H1 (cell line): Measurements from ENCODE around the gene AP2A1. TPM values are rescaled to one million over a fixed set of nuclear protein-coding genes. Genes with fewer than 3 reads are reported as not detected.

Source experiments
- CTCF ChIA-PET: fragments of 300-600 bp; sonication (Branson Sonifier 250); formaldehyde crosslinking; loops from one replicate; lab custom pipeline; 2021; ENCODE audit not compliant: partially characterized antibody; lab: Charles Lee
- POLR2A ChIA-PET: fragments of 300-600 bp; sonication (Branson Sonifier 250); formaldehyde crosslinking; loops from one replicate; lab custom pipeline; 2021; ENCODE audit warnings: inconsistent platforms; ENCODE audit not compliant: partially characterized antibody; lab: Charles Lee
- DNase-seq, 2 experiments: peaks; one replicate each; pipeline versions ENCODE4 v3.0.0 to v3.0.0-alpha.2; 2010 to 2022; ENCODE audit warnings: low spot score in 2 of 2, low read depth in 1 of 2, mixed read lengths in 1 of 2
- FAIRE-seq: peaks from 2 replicates; lab custom pipeline; 2011; peaks lifted over from hg19 to GRCh38; lab: Jason Lieb, UNC
- H2AFZ ChIP-seq: 2 replicates; pipeline ENCODE4 v1.8.1; 2012; ENCODE audit warnings: low read length, inconsistent platforms
- H2AK5ac ChIP-seq: 2 replicates; pipeline ENCODE4 v1.6.1; 2013; ENCODE audit warnings: low read depth, low read length
- H2BK120ac ChIP-seq: replicated peaks from 2 replicates; pipeline ENCODE3; 2013; ENCODE audit warnings: low read depth, low read length, inconsistent platforms
- H2BK12ac ChIP-seq: 2 replicates; pipeline ENCODE4 v1.6.1; 2013; ENCODE audit warnings: low read depth, low read length
- H2BK15ac ChIP-seq: 2 replicates; pipeline ENCODE4 v1.6.1; 2013; ENCODE audit warnings: low read length
- H2BK20ac ChIP-seq: 2 replicates; pipeline ENCODE4 v1.6.1; 2013; ENCODE audit warnings: low read length
- H2BK5ac ChIP-seq: 2 replicates; pipeline ENCODE4 v1.6.1; 2013; ENCODE audit warnings: low read depth, low read length
- H3K14ac ChIP-seq: 2 replicates; pipeline ENCODE4 v1.6.1; 2013; ENCODE audit warnings: inconsistent platforms; ENCODE audit not compliant: insufficient read length
- H3K18ac ChIP-seq: 2 replicates; pipeline ENCODE4 v1.6.1; 2013; ENCODE audit warnings: low read length; ENCODE audit errors: extremely low read depth
- H3K23ac ChIP-seq: 2 replicates; pipeline ENCODE4 v1.6.1; 2013; ENCODE audit warnings: inconsistent platforms; ENCODE audit not compliant: insufficient read length
- H3K23me2 ChIP-seq: 2 replicates; pipeline ENCODE4 v1.6.1; 2013; ENCODE audit warnings: low read depth, low read length
- H3K27ac ChIP-seq: 2 replicates; pipeline ENCODE4 v1.6.1; 2011; ENCODE audit warnings: low read depth, low read length, inconsistent platforms
- H3K27me3 ChIP-seq, 4 experiments: replicated peaks in 1 of 4; 1 replicate in 1 of 4; 2 replicates in 3 of 4; pipeline versions ENCODE4 v1.6.1 to v1.8.1; 2011 to 2013; ENCODE audit warnings: low read length in 3 of 4, mild to moderate bottlenecking in 3 of 4, inconsistent platforms in 2 of 4, mixed read lengths in 2 of 4, moderate library complexity in 1 of 4; ENCODE audit not compliant: control insufficient read depth in 3 of 4, insufficient read depth in 3 of 4; ENCODE audit errors: extremely low read depth in 1 of 4
- H3K36me3 ChIP-seq, 4 experiments: 2 replicates each; pipeline versions ENCODE4 v1.6.1 to v1.8.1; 2011 to 2013; ENCODE audit warnings: mild to moderate bottlenecking in 4 of 4, low read length in 3 of 4, moderate library complexity in 2 of 4, control low read depth in 1 of 4, inconsistent platforms in 1 of 4; ENCODE audit not compliant: insufficient read depth in 4 of 4, control insufficient read depth in 2 of 4
- H3K4ac ChIP-seq: replicated peaks from 2 replicates; pipeline ENCODE3; 2013; ENCODE audit warnings: low read length, low read depth, mixed read lengths, inconsistent platforms; ENCODE audit not compliant: insufficient read length
- H3K4me1 ChIP-seq, 4 experiments: replicated peaks in 1 of 4; 1 replicate in 1 of 4; 2 replicates in 3 of 4; pipeline versions ENCODE4 v1.6.1 to v1.8.1; 2011 to 2013; ENCODE audit warnings: low read length in 3 of 4, inconsistent platforms in 2 of 4, mixed read lengths in 1 of 4; ENCODE audit not compliant: insufficient read depth in 4 of 4, control insufficient read depth in 3 of 4
- H3K4me2 ChIP-seq, 2 experiments: 2 replicates each; pipeline versions ENCODE4 v1.6.1 to v1.8.1; 2011 to 2013; ENCODE audit warnings: low read depth in 2 of 2, low read length in 2 of 2, control low read depth in 1 of 2, inconsistent platforms in 1 of 2, mild to moderate bottlenecking in 1 of 2; ENCODE audit not compliant: insufficient read depth in 1 of 2
- H3K4me3 ChIP-seq, 4 experiments: fragments of 200-600, 300-600 bp in 1 of 4; sonication (generic), shearing (Covaris generic), sonication (Bioruptor Twin) in 1 of 4; 2 replicates each; pipeline versions ENCODE4 v1.5.1 to v1.8.1; 2011 to 2016; ENCODE audit warnings: low read length in 4 of 4, low read depth in 3 of 4, control low read depth in 2 of 4, inconsistent platforms in 2 of 4, mild to moderate bottlenecking in 2 of 4, mixed read lengths in 1 of 4, moderate library complexity in 1 of 4; ENCODE audit not compliant: insufficient read depth in 2 of 4; ENCODE audit errors: extremely low read depth in 1 of 4
- H3K56ac ChIP-seq: replicated peaks from 2 replicates; pipeline ENCODE3; 2013; ENCODE audit warnings: low read depth, mild to moderate bottlenecking, mixed read lengths, low read length, inconsistent platforms; ENCODE audit not compliant: insufficient read length
- H3K79me1 ChIP-seq: 2 replicates; pipeline ENCODE4 v1.6.1; 2013; ENCODE audit warnings: low read depth, low read length, control low read depth
- H3K79me2 ChIP-seq, 2 experiments: 2 replicates each; pipeline versions ENCODE4 v1.6.1 to v1.8.1; 2012 to 2013; ENCODE audit warnings: low read length in 2 of 2, mild to moderate bottlenecking in 2 of 2, inconsistent platforms in 1 of 2; ENCODE audit not compliant: insufficient read depth in 2 of 2, control insufficient read depth in 1 of 2
- H3K9ac ChIP-seq, 4 experiments: replicated peaks in 1 of 4; 1 replicate in 1 of 4; 2 replicates in 3 of 4; pipeline versions ENCODE4 v1.6.1 to v1.8.1; 2011 to 2013; ENCODE audit warnings: low read depth in 3 of 4, low read length in 3 of 4, control low read depth in 2 of 4, mild to moderate bottlenecking in 2 of 4, moderate library complexity in 2 of 4, inconsistent platforms in 1 of 4; ENCODE audit errors: extremely low read depth in 1 of 4
- H3K9me3 ChIP-seq, 2 experiments: 2 replicates each; pipeline versions ENCODE4 v1.6.1 to v1.8.1; 2012 to 2013; ENCODE audit warnings: mild to moderate bottlenecking in 2 of 2, moderate library complexity in 2 of 2, control low read depth in 1 of 2, inconsistent platforms in 1 of 2, low read depth in 1 of 2, low read length in 1 of 2, mixed read lengths in 1 of 2; ENCODE audit not compliant: insufficient read depth in 2 of 2
- H4K20me1 ChIP-seq, 2 experiments: replicated peaks in 1 of 2; 2 replicates each; pipeline versions ENCODE3 to v1.8.1; 2011 to 2013; ENCODE audit warnings: inconsistent platforms in 2 of 2, low read length in 2 of 2, mild to moderate bottlenecking in 1 of 2; ENCODE audit not compliant: insufficient read depth in 2 of 2, control insufficient read depth in 1 of 2
- H4K5ac ChIP-seq: 2 replicates; pipeline ENCODE4 v1.6.1; 2013; ENCODE audit warnings: low read length, low read depth, mixed read lengths, inconsistent platforms; ENCODE audit not compliant: insufficient read length
- H4K8ac ChIP-seq: 2 replicates; pipeline ENCODE4 v1.8.0; 2013; ENCODE audit warnings: mild to moderate bottlenecking, moderate library complexity, low read length, inconsistent platforms; ENCODE audit not compliant: insufficient read depth; ENCODE audit errors: extremely low read depth
- H4K91ac ChIP-seq: replicated peaks from 2 replicates; pipeline ENCODE3; 2013; ENCODE audit warnings: low read length, mixed read lengths, inconsistent platforms; ENCODE audit not compliant: insufficient read length
- CBX5 ChIP-seq: fragments of 300-800, 300-1000 bp; sonication (generic); IDR thresholded peaks from 2 replicates; pipeline ENCODE4 v1.7.1; 2016; ENCODE audit warnings: antibody characterized with exemption, low read length, low read depth
- CEBPB ChIP-seq: IDR thresholded peaks from 2 replicates; pipeline ENCODE4 v1.6.1; 2012; ENCODE audit warnings: low read depth, low read length
- CHD1 ChIP-seq: IDR thresholded peaks from 2 replicates; pipeline ENCODE4 v1.6.1; 2012; ENCODE audit warnings: low read depth, low read length, improper control_type of control experiment
- JUN ChIP-seq: IDR thresholded peaks from 2 replicates; pipeline ENCODE4 v1.6.1; 2011; ENCODE audit warnings: low read depth, mild to moderate bottlenecking, improper control_type of control experiment, low read length
- TEAD4 ChIP-seq: IDR thresholded peaks from 2 replicates; pipeline ENCODE4 v1.6.1; 2012; ENCODE audit warnings: low read depth, low read length, inconsistent platforms, mixed read lengths
- WGBS, 2 experiments: shearing (Covaris generic) in 1 of 2; methylation state at CpG; one replicate each; pipeline versions ENCODE4 v1.1.6 to v1.1.7; 2013 to 2015; ENCODE audit warnings: low lambda C conversion rate in 2 of 2, mixed read lengths in 2 of 2, inconsistent platforms in 1 of 2, low coverage in 1 of 2, missing lambda C conversion rate in 1 of 2; ENCODE audit not compliant: insufficient replicate concordance in 2 of 2, insufficient coverage in 1 of 2, insufficient read length in 1 of 2; ENCODE audit errors: extremely low coverage in 1 of 2, missing lambda C conversion rate in 1 of 2; 5-methylcytosine and 5-hydroxymethylcytosine counted together
- polyA plus RNA-seq, 7 experiments: library from polyadenylated mRNA; depleted of rRNA in 3 of 7; stranded (reverse) in 5 of 7; unstranded in 2 of 7; fragments of >200 nt in 5 of 7; fragments of 200-250 nt in 2 of 7; gene quantifications; 1 replicate in 5 of 7; 2 replicates in 1 of 7; 4 replicates in 1 of 7; pipeline versions ENCODE4 v1.2.1 to v1.2.3, GENCODE V29; 2011 to 2013; ENCODE audit warnings: missing spikeins in 2 of 7, mixed read lengths in 2 of 7
- total RNA-seq: library from RNA; stranded (reverse); fragmentation: NEBNext Ultra II Directional; extraction: Animal tissue kit (Norgen Biotek cat#: 25700); gene quantifications from 2 replicates; pipeline ENCODE4 v1.2.1, GENCODE V29; 2021

The AP2A1 gene
- total and polyA plus RNA-seq, 2 of the 8 experiments (the other 6 are each of a cell fraction or from before 2014, with no cell fraction given): 105 to 106 TPM

GRCh38 chr19:49755956-49756355, 10.8 kb upstream of the AP2A1 start:
- Histone ChIP-seq H3K36me3 (no peaks in the 10 kb centered on the region), H3K4me2 (no peak overlapping the region), H3K4me3 (no peak overlapping the region), H2AFZ (no peak overlapping the region), H3K27me3 (no peaks in the 10 kb centered on the region), H3K23me2 (no peaks in the 10 kb centered on the region), H3K56ac (no peak overlapping the region), H3K4ac (no peak overlapping the region), H3K79me2 (no peaks in the 10 kb centered on the region), H4K20me1 (no peaks in the 10 kb centered on the region), H3K9me3 (peaks cover 0 to 7% of the 10 kb centered on the region in 2 experiments; a peak in 2 of 4 replicates), H3K79me1 (no peaks in the 10 kb centered on the region), H4K91ac (no peak overlapping the region), H2BK120ac (no peak overlapping the region), H2BK5ac (no peak overlapping the region), H3K14ac (no peak overlapping the region), H3K4me1 (peaks cover 0 to 6% (median 2%) of the 10 kb centered on the region in 4 experiments; a peak in 3 of 7 replicates), H4K5ac (no peak overlapping the region), H4K8ac (no peak overlapping the region), H3K9ac (no peak overlapping the region), H2BK12ac (no peak overlapping the region), H2AK5ac (no peak overlapping the region), H2BK15ac (no peak overlapping the region), H3K27ac (no peak overlapping the region), H2BK20ac (no peak overlapping the region), H3K23ac (no peak overlapping the region), H3K18ac (no peak overlapping the region)
- POLR2A ChIA-PET: interaction anchor here (0.8 to 1.5 kb wide), 2 partner anchors 10 to 66 kb away, joined by 3 to 5 read pairs; partner anchors contain the start of gene CPT1C
- no peak for FAIRE-seq
- CTCF ChIA-PET: interaction anchor here (0.8 to 2.4 kb wide), 3 partner anchors 10 to 38 kb away, joined by 3 to 10 read pairs (median 3); no protein-coding TSS in a partner anchor
- no peak for DNase-seq
- WGBS, 2 experiments: 76% methylated on average over 2 of the region's 3 CpGs; no CpG with 5 or more reads in 1 of the 2 experiments
- TF ChIP-seq JUN (no peak), CBX5 (no peak), TEAD4 (no peak), CEBPB (no peak), CHD1 (no peak)
